Psoas muscle (tissue), 8 donors: Measurements from ENCODE around the gene TPCN1. TPM values are rescaled to one million over a fixed set of nuclear protein-coding genes. Genes with fewer than 3 reads are reported as not detected.
A peak's percentile ranks its signal among the peaks of the same experiment; 100 is the strongest.

ENCODE experiments used
- ATAC-seq, 4 donors: fragments of 200-7000 bp; cut with Tn5 transposase; one replicate each; pipeline ENCODE4 v1.9.1; 2020; ENCODE audit warnings: moderate library complexity in 3 of 4, mild to moderate bottlenecking in 2 of 4
- DNase-seq, 2 donors: peaks; one replicate each; pipeline ENCODE4 v3.0.0-alpha.2; 2020
- H3K27ac ChIP-seq: fragments of 200-600 bp; one replicate; pipeline ENCODE4 v1.8.0; 2022
- H3K27me3 ChIP-seq, 3 donors: fragments of 200-600 bp in 1 of 3; one replicate each; pipeline versions ENCODE4 v1.6.1 to v1.8.0; 2013 to 2022; ENCODE audit warnings: low read length in 2 of 3, mild to moderate bottlenecking in 2 of 3, moderate library complexity in 1 of 3; ENCODE audit not compliant: insufficient read depth in 3 of 3
- H3K36me3 ChIP-seq, 2 donors: fragments of 200-600 bp in 1 of 2; one replicate each; pipeline versions ENCODE4 v1.6.1 to v1.8.0; 2013 to 2022; ENCODE audit warnings: low read depth in 1 of 2, mild to moderate bottlenecking in 1 of 2, moderate library complexity in 1 of 2; ENCODE audit not compliant: insufficient read depth in 1 of 2
- H3K4me1 ChIP-seq: fragments of 200-600 bp; one replicate; pipeline ENCODE4 v1.8.0; 2022
- H3K4me3 ChIP-seq: fragments of 200-600 bp; one replicate; pipeline ENCODE4 v1.8.0; 2022; ENCODE audit warnings: mild to moderate bottlenecking
- H3K9me3 ChIP-seq: fragments of 200-600 bp; one replicate; pipeline ENCODE4 v1.8.0; 2022
- WGBS, 3 donors: extraction: QIAGEN DNeasy Blood & Tissue Kit; methylation state at CpG; one replicate each; pipeline versions ENCODE4 v1.1.6 to v1.1.7; 2013; 5-methylcytosine and 5-hydroxymethylcytosine counted together
- intact Hi-C, 2 donors: fragments of 100-400 bp; cut with DNase I; formaldehyde crosslinking; loops; one replicate each; pipeline versions ENCODE4 v1.11.0 to v1.14.2; 2022
- polyA plus RNA-seq, 3 donors: library from polyadenylated mRNA; stranded (reverse); fragments of 200-250 nt; gene quantifications; one replicate each; pipeline ENCODE4 v1.2.3, GENCODE V29; 2013
- total RNA-seq, 4 donors: library from RNA; stranded (reverse); fragmentation: NEBNext Ultra II Directional in 2 of 4; extraction: Animal tissue kit (Norgen Biotek cat#: 25700) in 2 of 4; gene quantifications; one replicate each; pipeline versions ENCODE4 v1.2.1 to v1.2.4, GENCODE V29; 2021 to 2023
- TF ChIP-seq, protein P1 (sequence below): fragments of 200-600 bp; IDR thresholded peaks from one replicate; pipeline ENCODE4 v1.8.0; 2022; ENCODE audit warnings: antibody characterized with exemption
- donor health status: healthy with polysubstance abuse.
- donor health status: DM: no; HTN: no; CAD: no; lungs with moderate emphysema.
- donor health status: Bipolar disorder and iron deficiency.
- donor health status: healthy.
- donor health status: DM: yes; HTN: yes; CAD: no.
- donor health status: DM: no; HTN: no; CAD: no.
- donor health status: DM: no; HTN: no; CAD: no.
- donor health status: DM: yes; HTN: yes; CAD: no.

TPCN1 gene
- total and polyA plus RNA-seq, 7 donors: 7.6 to 36.2 (median 25.2) TPM

GRCh38 chr12:113174461-113175384 lies 46.5 kb upstream of the TPCN1 start:
- Histone ChIP-seq H3K4me1 (no peaks in the 10 kb centered on the region), H3K9me3 (no peaks in the 10 kb centered on the region), H3K27me3 (no peaks in the 10 kb centered on the region), H3K36me3 (peaks cover 11 to 95% of the 10 kb centered on the region in 2 donors), H3K4me3 (no peak overlapping the region), H3K27ac (no peak overlapping the region)
- intact Hi-C loops: loop anchor here in 1 of 2 donors (2.0 kb wide), 1 partner anchor 126 kb away; no protein-coding TSS in a partner anchor
- TF ChIP-seq, protein P1, sequence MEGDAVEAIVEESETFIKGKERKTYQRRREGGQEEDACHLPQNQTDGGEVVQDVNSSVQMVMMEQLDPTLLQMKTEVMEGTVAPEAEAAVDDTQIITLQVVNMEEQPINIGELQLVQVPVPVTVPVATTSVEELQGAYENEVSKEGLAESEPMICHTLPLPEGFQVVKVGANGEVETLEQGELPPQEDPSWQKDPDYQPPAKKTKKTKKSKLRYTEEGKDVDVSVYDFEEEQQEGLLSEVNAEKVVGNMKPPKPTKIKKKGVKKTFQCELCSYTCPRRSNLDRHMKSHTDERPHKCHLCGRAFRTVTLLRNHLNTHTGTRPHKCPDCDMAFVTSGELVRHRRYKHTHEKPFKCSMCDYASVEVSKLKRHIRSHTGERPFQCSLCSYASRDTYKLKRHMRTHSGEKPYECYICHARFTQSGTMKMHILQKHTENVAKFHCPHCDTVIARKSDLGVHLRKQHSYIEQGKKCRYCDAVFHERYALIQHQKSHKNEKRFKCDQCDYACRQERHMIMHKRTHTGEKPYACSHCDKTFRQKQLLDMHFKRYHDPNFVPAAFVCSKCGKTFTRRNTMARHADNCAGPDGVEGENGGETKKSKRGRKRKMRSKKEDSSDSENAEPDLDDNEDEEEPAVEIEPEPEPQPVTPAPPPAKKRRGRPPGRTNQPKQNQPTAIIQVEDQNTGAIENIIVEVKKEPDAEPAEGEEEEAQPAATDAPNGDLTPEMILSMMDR: peak; percentile 97
- ATAC-seq: peak; percentile 52 to 89 (median 74)
- peak; percentile 66 to 87 for DNase-seq
- 52 to 62% (median 56%) methylated on average over 31 to 32 of the region's 32 CpGs for WGBS, 3 donors

- TF ChIP-seq, protein P1: no peak
- ATAC-seq (no peak), DNase-seq (no peak)
- Histone ChIP-seq H3K27ac (no peak overlapping the region), H3K27me3 (no peaks in the 10 kb centered on the region), H3K36me3 (peaks cover 19 to 74% of the 10 kb centered on the region in 2 donors), H3K4me3 (no peak overlapping the region), H3K4me1 (peaks cover 10% of the 10 kb centered on the region), H3K9me3 (no peaks in the 10 kb centered on the region)
- intact Hi-C loops: no loop called here
- 94 to 95% (median 94%) methylated on average over 11 to 14 of the region's 14 CpGs for WGBS, 3 donors
Measured at GRCh38 chr12:113179023-113179422, 42.2 kb upstream of the TPCN1 start.

DNA sequence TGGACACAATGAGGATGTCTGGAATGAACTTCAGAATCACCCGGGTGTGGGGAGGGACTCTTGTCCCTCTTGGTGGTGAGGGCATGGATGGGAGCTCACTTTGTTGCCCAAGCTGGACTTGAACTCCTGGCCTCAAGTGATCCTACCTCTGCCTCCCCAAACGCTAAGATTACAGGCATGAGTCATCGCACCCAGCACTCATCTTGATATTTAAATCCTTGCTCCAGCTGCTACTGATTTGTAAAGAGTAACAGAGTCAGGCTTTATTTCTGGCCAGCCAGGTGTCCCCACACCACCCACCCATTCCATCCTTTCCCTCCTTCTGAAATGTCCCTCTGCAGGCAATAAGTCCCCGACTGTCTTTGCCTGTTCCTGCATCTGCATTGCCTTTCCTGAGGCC lies 40.9 kb upstream of the TPCN1 start:
- H3K4me1 ChIP-seq: peaks cover 13% of the 10 kb centered on the region
- no peaks in the 10 kb centered on the region for H3K9me3 ChIP-seq
- no peak overlapping the region for H3K4me3 ChIP-seq
- TF ChIP-seq, protein P1: no peak
- H3K27ac ChIP-seq: no peak overlapping the region
- peaks cover 19 to 60% of the 10 kb centered on the region in 2 donors for H3K36me3 ChIP-seq
- 64 to 81% (median 66%) methylated on average over 4 of the region's 4 CpGs for WGBS, 3 donors
- DNase-seq (no peak), ATAC-seq (peak; percentile 18 to 61 (median 30))
- intact Hi-C loops: loop anchor here in 1 of 2 donors (10.0 kb wide), 1 partner anchor 184 kb away; no protein-coding TSS in a partner anchor
- no peaks in the 10 kb centered on the region for H3K27me3 ChIP-seq

- intact Hi-C loops: loop anchor here in 1 of 2 donors (10.0 kb wide), 1 partner anchor 183 kb away; no protein-coding TSS in a partner anchor
- WGBS, 3 donors: 87 to 96% (median 93%) methylated on average over 3 of the region's 3 CpGs
Measured at GRCh38 chr12:113181975-113182374, 39.3 kb upstream of the TPCN1 start.

More at GRCh38 chr12:113181975-113182374, 39.3 kb upstream of the TPCN1 start:
- TF ChIP-seq, protein P1: no peak
- H3K9me3 ChIP-seq: no peaks in the 10 kb centered on the region
- no peaks in the 10 kb centered on the region for H3K27me3 ChIP-seq
- H3K36me3 ChIP-seq: peaks cover 19 to 49% of the 10 kb centered on the region in 2 donors
- peaks cover 20% of the 10 kb centered on the region for H3K4me1 ChIP-seq
- H3K27ac ChIP-seq: no peak overlapping the region
- DNase-seq: no peak
- ATAC-seq: no peak
- no peak overlapping the region for H3K4me3 ChIP-seq
